ENCODE data around the gene DPH3. TPM values are rescaled to one million over a fixed set of nuclear protein-coding genes. Genes with fewer than 3 reads are reported as not detected.

DPH3 gene
- total RNA-seq (2014; rRNA removed; shearing (Covaris generic)) (4.8 and 7.3 TPM in 2 replicates), total RNA-seq (2022) (14.4 and 19.0 TPM in 2 replicates), Bru-seq, nascent RNA (percentile 76 among the genes with signal in this experiment), BruChase-seq, experiment 1, labeled RNA remaining after a 6-hour chase (percentile 78 among the genes with signal in this experiment), BruChase-seq, experiment 2, labeled RNA remaining after a 2-hour chase (percentile 90 among the genes with signal in this experiment)
- long read RNA-seq, transcript DPH3-202 (2 exons, 3,052 nt) = minor isoform, 14 of 42 reads
- long read RNA-seq, transcript DPH3-204 (3 exons, 3,131 nt) = major isoform, 26 of 42 reads
- long read RNA-seq, partial matches to known transcripts = 1 of 42 reads
- long read RNA-seq, other reads (novel, unspliced or antisense) = 1 of 42 reads

DNA sequence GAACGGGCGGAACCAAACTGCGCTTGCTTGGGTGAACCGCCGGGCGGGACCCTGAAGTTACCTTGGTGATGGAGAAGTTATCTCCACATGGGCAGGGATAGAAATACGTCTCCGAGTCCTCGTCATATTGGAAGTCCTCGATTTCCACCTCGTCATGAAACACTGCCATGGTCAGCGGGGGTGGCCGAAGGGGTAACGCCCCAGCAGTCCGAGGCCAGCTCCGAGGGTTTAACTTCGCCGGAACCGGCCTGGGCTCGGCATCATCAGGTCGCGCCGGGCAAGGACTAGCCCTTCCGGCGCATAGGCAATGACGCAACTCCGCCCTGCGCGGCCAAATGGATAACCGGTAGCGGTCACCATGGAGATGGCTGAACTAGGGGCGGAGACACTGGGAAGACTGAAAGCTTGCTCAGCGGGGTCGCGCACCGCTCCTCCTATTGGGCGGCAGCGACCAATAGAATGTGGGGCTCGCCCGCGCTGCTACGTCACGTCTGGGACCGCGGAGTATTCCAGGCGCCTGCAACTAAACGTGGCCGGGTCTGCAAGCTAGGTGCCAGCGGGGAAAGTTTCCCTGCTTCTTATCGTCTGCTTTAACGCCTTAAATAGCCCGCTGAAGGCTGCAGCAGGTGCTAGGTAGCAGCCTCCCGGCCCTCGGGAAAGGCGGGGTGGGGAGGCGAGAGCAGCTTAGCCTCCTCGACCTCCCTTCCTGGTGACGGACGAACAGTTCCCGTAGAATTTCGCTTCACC lies at the start of gene DPH3, which contains the start of gene OXNAD1:
DPH3 (minus strand) TSS at position 236 of the 747 bp plus-strand sequence; CDS start at position 169, 67 bp downstream.
OXNAD1 (plus strand) TSS at position 505 of the 747 bp plus-strand sequence. CDS start 5,741 bp downstream, outside the sequence.
- Histone ChIP-seq H3K79me2 (ENCODE audit: insufficient read depth, low read depth, low read length) (peaks cover 60% of the 10 kb centered on the region), H3K9me2 (ENCODE audit: insufficient read depth, low read length) (no peaks in the 10 kb centered on the region), H3K4me2 (ENCODE audit: low read length) (peak within 1 kb of the TSS; percentile 94), H3K4me3 (ENCODE audit: low read depth, low read length, poor library complexity, severe bottlenecking) (peak within 1 kb of the TSS; percentile 91), H3K36me3 (ENCODE audit: insufficient read depth, low read length) (peaks cover 22% of the 10 kb centered on the region; the same call in 1 of the 2 replicates), H4K20me1 (ENCODE audit: insufficient read depth, low read length) (no peaks in the 10 kb centered on the region), H2AFZ (ENCODE audit: low read length) (peak within 1 kb of the TSS; percentile 75), H3K9me3 (ENCODE audit: low read length) (no peaks in the 10 kb centered on the region), H3K4me1 (ENCODE audit: insufficient read depth, low read length, poor library complexity, severe bottlenecking) (peaks cover 35% of the 10 kb centered on the region), H3K27ac (ENCODE audit: low read depth, low read length, poor library complexity, severe bottlenecking) (peak within 1 kb of the TSS; percentile 36)
- no peak for TF ChIP-seq EZH2phosphoT487 (IDR thresholded peaks at IDR 0.05; ENCODE audit: borderline replicate concordance, low read depth, low read length)
- TF ChIP-seq, protein P1, sequence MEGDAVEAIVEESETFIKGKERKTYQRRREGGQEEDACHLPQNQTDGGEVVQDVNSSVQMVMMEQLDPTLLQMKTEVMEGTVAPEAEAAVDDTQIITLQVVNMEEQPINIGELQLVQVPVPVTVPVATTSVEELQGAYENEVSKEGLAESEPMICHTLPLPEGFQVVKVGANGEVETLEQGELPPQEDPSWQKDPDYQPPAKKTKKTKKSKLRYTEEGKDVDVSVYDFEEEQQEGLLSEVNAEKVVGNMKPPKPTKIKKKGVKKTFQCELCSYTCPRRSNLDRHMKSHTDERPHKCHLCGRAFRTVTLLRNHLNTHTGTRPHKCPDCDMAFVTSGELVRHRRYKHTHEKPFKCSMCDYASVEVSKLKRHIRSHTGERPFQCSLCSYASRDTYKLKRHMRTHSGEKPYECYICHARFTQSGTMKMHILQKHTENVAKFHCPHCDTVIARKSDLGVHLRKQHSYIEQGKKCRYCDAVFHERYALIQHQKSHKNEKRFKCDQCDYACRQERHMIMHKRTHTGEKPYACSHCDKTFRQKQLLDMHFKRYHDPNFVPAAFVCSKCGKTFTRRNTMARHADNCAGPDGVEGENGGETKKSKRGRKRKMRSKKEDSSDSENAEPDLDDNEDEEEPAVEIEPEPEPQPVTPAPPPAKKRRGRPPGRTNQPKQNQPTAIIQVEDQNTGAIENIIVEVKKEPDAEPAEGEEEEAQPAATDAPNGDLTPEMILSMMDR (conservative IDR thresholded peaks at IDR 0.05; ENCODE audit: low read length) = no peak
- ChIA-PET POLR2A (interaction anchor here (0.5 to 1.6 kb wide), 11 partner anchors 10 to 1577 kb away, joined by 3 to 5 read pairs (median 3); no protein-coding TSS in a partner anchor), CTCF (ENCODE audit: unreplicated experiment) (interaction anchor here (1.1 kb wide), 1 partner anchor 13 kb away, joined by 3 read pairs; no protein-coding TSS in a partner anchor)
- BruUV-seq (replicated peaks) = no TSS peak
- DNase-seq (ENCODE audit: low spot score) = peak; percentile 100
- intact Hi-C loops (cut with micrococcal nuclease; ENCODE audit: unreplicated experiment) = no loop called here

DNA sequence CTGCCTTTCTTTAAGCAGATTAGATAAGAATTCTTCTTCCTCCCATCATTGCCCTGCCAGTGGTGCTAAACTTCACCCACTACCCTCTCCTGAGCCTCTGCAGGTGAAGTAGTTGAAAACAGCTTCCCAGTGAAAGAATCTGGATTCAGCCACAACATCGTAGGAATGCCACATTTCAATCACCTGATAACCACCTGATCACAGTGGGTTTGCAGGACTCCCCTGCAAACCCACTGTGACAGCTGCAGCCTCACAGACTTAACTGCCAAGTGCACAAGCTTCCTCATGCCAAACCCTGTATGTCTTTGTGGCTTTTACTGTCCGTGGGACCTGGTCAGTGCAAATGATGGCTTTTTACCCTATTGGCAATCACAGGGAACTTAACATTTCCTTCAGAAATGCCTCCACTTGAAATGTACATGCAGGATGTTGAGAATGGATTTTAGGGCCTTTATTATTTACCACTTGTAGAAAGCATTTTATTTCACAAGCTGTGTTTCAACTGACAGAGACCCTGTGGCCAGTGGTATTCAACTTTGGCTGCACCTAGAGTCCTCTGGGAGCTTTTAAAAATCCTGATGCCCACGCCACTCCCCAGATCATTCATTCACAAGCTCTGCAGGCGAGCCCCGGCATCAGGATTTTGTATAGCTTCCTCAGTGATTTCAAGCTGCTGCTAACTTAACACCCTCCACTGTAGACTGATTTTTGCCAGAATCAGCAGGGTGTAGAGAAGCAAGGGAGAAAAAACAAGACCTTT lies 49.3 kb upstream of the DPH3 start:
- intact Hi-C loops (cut with micrococcal nuclease; ENCODE audit: unreplicated experiment) = no loop called here
- Histone ChIP-seq H3K27ac (ENCODE audit: low read depth, low read length, poor library complexity, severe bottlenecking) (no peak overlapping the region), H3K9me2 (ENCODE audit: insufficient read depth, low read length) (no peaks in the 10 kb centered on the region), H3K36me3 (ENCODE audit: insufficient read depth, low read length) (peaks cover 91% of the 10 kb centered on the region), H3K4me1 (ENCODE audit: insufficient read depth, low read length, poor library complexity, severe bottlenecking) (peaks cover 5% of the 10 kb centered on the region), H3K4me2 (ENCODE audit: low read length) (no peak overlapping the region), H4K20me1 (ENCODE audit: insufficient read depth, low read length) (no peaks in the 10 kb centered on the region), H3K79me2 (ENCODE audit: insufficient read depth, low read depth, low read length) (no peaks in the 10 kb centered on the region), H3K4me3 (ENCODE audit: low read depth, low read length, poor library complexity, severe bottlenecking) (no peak overlapping the region), H3K9me3 (ENCODE audit: low read length) (no peaks in the 10 kb centered on the region), H2AFZ (ENCODE audit: low read length) (no peak overlapping the region)
- no peak for TF ChIP-seq EZH2phosphoT487 (IDR thresholded peaks at IDR 0.05; ENCODE audit: borderline replicate concordance, low read depth, low read length)
- TF ChIP-seq, protein P1 (conservative IDR thresholded peaks at IDR 0.05; ENCODE audit: low read length) = no peak
- DNase-seq (ENCODE audit: low spot score) = no peak
- CTCF ChIA-PET (ENCODE audit: unreplicated experiment) = no interaction called here
- POLR2A ChIA-PET = interaction anchor here (0.9 to 1.1 kb wide), 2 partner anchors 23 to 198 kb away, joined by 4 read pairs; no protein-coding TSS in a partner anchor
- BruUV-seq (replicated peaks) = no TSS peak

Measured in OCI-LY7 (cell line).